Activated T-cell treated with anti-CD3 and anti-CD28 coated beads, Interleukin-2, amount 50 U/mL, for 4 hours (primary cell): ENCODE data around the gene DLK1. TPM values are rescaled to one million over a fixed set of nuclear protein-coding genes. Genes with fewer than 3 reads are reported as not detected.

Experiments used
- ATAC-seq, 2 donors: fragments of 200-7000 bp; cut with Tn5 transposase; one replicate each; pipeline ENCODE4 v1.10.0; 2021
- DNase-seq: peaks from one replicate; pipeline ENCODE4 v3.0.0-alpha.2; 2020
- H3K27me3 Mint-ChIP-seq: one replicate; pipeline ENCODE4 v1.8.0; 2021; ENCODE audit warnings: low read depth, mixed read lengths
- H3K36me3 Mint-ChIP-seq: one replicate; pipeline ENCODE4 v1.8.0; 2022; ENCODE audit warnings: mixed read lengths; ENCODE audit not compliant: insufficient read depth
- H3K4me1 Mint-ChIP-seq: one replicate; pipeline ENCODE4 v1.8.0; 2021; ENCODE audit warnings: low read depth, mixed read lengths
- H3K4me3 Mint-ChIP-seq: one replicate; pipeline ENCODE4 v1.8.0; 2021; ENCODE audit warnings: mild to moderate bottlenecking, moderate library complexity, mixed read lengths
- H3K9me3 Mint-ChIP-seq: one replicate; pipeline ENCODE4 v1.8.0; 2021; ENCODE audit warnings: mixed read lengths
- total RNA-seq, 3 donors: library from RNA; stranded (reverse); gene quantifications; one replicate each; pipeline ENCODE4 v1.2.1, GENCODE V29; 2021

Gene DLK1
- total RNA-seq, 3 donors from 2014 or later = 0.63 to 0.68 (median 0.63) TPM

DNA sequence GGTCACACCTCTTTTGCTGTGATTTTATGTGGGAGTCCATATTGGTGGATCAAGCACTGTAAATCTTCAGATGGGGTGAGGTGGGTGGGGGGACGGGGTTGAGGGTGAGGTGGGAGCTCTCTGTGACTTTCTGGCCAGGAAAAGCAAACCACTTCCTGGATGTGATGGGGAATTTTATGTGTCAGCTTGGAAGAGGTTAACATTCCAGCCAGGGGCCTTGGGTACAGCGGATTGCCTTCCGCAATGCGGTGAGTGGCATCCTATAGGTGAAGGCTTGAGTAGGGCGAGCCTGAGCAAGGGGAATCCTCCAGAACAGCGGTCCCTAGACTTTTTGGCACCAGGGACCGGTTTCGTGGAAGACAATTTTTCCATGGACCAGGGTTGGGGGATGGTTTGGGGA is 36.2 kb downstream of the DLK1 start:
- Mint-ChIP-seq H3K27me3 (peaks cover 5% of the 10 kb centered on the region), H3K4me1 (no peaks in the 10 kb centered on the region), H3K9me3 (no peaks in the 10 kb centered on the region), H3K4me3 (no peak overlapping the region), H3K36me3 (no peaks in the 10 kb centered on the region)
- DNase-seq (no peak), ATAC-seq (no peak)

DNA sequence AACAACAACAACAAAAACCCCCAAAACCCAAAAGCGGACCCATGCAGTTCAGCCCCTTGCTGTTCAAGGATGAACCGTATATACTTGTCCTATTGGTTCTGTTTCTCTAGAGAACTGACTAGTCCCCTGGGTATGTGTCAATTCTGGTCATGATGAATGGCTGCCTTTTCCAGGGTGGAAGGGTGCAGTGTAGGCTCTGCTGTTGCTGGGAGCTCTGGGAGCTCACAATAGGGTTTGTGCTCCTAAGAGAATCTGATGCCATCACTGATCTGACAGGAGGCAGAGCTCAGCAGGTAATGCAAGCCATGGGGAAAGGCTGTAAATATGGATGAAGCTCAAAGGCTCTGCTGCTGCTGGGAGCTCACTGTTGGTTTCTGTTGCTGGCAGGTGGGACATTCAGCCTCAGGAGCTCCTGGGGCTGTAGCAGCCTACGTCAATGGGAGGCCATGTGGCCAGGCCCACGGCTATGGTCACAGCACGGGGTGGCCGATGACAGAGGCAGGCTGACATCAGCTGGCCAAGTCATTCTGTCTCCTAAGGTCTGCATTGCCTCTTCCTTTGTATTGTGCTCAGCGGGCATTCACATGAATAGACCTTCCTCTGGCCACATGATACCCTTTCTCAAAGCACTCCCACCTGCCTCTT is 37.9 kb downstream of the DLK1 start:
- Mint-ChIP-seq H3K9me3 (no peaks in the 10 kb centered on the region), H3K4me3 (no peak overlapping the region), H3K4me1 (no peaks in the 10 kb centered on the region), H3K27me3 (peaks cover 6% of the 10 kb centered on the region), H3K36me3 (no peaks in the 10 kb centered on the region)
- DNase-seq (no peak), ATAC-seq (no peak)

DNA sequence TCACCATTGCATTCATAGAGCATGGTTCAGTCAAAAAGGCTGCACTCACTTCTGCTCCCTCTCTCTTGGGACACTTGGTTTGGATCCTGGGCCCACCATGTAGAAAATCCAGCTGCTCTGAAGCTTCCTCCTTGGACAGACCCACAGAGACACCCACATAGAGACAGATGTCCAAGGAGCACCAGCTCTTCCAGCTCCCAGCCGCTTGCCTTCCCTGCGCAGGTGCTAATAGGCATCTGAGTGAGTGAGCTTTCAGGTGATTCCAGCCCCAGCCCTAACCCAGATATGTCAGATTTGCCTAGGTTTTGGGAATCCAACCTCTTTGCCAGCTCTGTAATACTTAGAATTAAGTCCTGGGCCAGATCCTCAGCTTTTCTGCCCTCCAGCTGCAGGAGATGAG is 38.6 kb downstream of the DLK1 start:
- Mint-ChIP-seq H3K9me3 (no peaks in the 10 kb centered on the region), H3K4me1 (no peaks in the 10 kb centered on the region), H3K36me3 (no peaks in the 10 kb centered on the region), H3K27me3 (peaks cover 6% of the 10 kb centered on the region), H3K4me3 (no peak overlapping the region)
- ATAC-seq = no peak
- no peak for DNase-seq

DNA sequence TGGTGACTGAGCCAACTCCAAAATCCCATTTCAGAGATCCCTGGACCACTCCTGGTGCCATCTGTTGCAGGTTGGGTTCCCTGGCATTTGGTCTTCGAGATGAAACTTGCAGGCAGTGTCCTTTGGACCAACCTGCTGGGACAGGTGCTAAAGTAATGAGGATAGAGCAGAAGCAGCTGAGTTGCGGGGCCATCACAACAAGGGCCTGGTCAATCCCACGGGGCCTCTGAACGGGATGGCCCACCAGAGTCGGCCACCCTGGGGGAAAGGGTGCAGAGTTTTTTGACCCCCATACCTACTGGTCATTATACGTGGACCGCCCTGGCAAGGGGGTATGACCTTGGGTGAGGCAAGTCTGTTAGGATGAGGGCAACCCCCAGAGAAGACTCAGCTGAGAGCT is 39.3 kb downstream of the DLK1 start:
- no peaks in the 10 kb centered on the region for H3K36me3 Mint-ChIP-seq
- H3K4me1 Mint-ChIP-seq = no peaks in the 10 kb centered on the region
- no peak for ATAC-seq
- no peaks in the 10 kb centered on the region for H3K9me3 Mint-ChIP-seq
- no peak overlapping the region for H3K4me3 Mint-ChIP-seq
- DNase-seq = no peak
- H3K27me3 Mint-ChIP-seq = peaks cover 6% of the 10 kb centered on the region

DNA sequence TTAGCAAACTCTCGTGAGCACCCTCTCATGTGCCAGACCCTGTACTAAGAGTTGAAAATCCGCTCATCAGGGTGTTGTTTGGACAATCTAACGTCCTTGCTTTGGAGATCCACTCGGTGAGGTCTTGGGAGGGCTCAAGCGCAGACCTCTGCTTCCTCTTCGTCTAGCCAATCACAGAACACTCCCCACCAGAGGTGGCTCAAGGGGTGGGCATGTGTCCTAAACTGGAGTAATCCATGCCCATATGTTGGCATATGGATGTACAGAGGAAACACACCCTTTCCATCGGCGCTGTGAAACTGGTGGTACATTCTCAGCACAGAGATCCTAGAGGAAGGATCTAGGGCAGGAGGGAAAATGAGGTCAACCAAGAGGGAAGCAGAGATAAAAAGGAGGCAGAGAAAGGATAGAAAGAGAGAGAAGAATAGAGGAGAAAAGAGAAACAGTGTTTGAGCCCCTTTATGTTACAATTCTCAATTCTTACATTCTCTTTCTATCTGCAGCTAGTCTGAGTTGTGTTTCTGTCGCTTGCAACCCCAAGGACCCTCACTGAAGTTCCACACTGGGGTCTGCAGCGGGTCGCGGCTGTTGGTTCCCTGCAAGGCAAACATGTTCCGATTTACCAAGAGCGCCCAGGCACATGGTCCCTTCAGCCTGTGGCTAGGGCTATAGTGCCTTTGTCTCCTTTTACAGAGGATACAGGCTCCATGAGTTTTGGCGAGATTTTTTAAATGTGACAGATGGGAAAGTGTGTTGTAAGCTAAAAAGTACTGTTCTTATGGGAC is 40.5 kb downstream of the DLK1 start:
- Mint-ChIP-seq H3K27me3 (peaks cover 9% of the 10 kb centered on the region), H3K4me3 (no peak overlapping the region), H3K9me3 (no peaks in the 10 kb centered on the region), H3K4me1 (no peaks in the 10 kb centered on the region), H3K36me3 (no peaks in the 10 kb centered on the region)
- no peak for ATAC-seq
- DNase-seq = no peak

DNA sequence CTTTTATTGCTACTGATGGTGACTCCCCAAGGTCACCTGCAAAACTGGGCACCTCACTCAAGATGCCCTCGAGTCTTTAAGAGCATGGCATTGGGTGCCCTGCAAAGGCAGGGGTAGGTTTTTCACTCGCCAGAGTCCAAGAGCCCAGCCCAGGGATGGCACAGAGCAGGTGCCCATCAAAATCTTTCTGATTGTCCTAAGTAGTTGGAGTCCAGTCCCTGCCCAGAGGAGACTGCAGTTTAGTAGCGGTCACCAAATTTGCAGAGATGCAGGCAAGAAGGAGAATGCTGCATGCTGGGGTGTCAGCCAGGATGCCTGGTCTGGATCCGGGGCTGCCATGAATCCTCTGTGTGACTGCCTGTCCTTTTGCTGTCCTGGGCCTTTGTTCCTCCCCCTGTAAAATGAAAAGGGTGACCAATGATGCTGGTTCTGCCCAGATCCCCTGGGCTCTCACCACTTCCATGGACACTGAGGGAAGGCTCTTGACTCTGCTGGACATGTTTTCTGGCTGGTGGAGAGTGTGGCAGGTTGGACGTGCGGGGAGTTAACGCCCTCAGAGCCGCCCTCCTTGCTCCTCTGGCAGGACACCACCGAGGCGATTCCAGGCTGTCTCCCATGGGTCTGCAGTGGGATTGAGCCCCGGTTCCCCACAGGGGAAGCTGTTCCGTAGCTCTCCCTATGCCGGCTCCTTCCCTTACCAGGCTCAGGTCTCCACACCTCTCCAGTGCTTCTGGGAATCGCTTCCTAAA is 41.3 kb downstream of the DLK1 start:
- H3K4me3 Mint-ChIP-seq = no peak overlapping the region
- H3K4me1 Mint-ChIP-seq = no peaks in the 10 kb centered on the region
- no peaks in the 10 kb centered on the region for H3K9me3 Mint-ChIP-seq
- ATAC-seq (no peak), DNase-seq (no peak)
- H3K27me3 Mint-ChIP-seq = peaks cover 10% of the 10 kb centered on the region
- H3K36me3 Mint-ChIP-seq = no peaks in the 10 kb centered on the region

DNA sequence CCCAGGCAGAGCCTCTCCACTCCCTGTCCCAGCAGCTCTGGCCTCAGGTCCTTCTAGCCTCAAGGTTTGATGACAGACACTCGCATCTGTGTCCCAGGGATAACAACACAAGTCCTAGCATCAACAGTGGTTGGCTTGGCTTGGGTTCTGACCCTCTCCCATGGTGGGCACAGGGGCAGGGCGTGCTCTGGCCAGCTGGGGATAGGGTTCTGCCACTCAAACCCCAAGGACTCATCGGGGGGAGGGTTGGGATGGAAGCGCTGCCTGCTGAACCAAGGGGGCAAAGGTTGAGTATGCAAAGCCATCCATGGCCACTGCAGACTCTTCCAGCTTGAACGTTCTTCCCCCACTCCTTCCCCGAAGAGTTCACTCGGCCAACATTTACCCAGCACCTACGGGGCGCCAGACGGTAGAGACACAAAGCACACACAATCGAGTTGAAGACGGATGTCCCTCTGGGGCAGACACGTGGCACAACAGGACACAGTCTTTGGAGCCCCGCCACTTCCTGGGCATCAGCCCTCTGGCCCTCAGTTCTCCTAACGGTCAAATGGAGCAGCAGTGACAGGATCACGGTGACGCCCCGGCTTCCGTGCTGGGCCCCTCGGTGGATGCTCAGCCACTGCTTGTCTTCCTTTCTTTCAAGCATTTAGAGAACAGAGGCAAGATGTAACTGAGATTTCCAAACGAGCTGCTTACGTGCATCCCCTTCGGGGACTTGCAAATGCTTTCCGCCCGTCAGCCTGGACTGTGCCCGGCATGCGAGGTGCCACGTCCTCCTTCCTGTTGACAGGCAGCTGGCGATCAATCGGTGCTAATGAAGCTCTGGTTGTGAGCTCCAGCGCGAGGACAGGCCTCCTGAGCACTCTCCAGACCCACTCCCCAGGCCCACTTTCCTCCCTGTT is 42.6 kb downstream of the DLK1 start:
- Mint-ChIP-seq H3K4me1 (no peaks in the 10 kb centered on the region), H3K27me3 (peaks cover 12% of the 10 kb centered on the region), H3K4me3 (no peak overlapping the region), H3K9me3 (no peaks in the 10 kb centered on the region), H3K36me3 (no peaks in the 10 kb centered on the region)
- DNase-seq (no peak), ATAC-seq (no peak)

DNA sequence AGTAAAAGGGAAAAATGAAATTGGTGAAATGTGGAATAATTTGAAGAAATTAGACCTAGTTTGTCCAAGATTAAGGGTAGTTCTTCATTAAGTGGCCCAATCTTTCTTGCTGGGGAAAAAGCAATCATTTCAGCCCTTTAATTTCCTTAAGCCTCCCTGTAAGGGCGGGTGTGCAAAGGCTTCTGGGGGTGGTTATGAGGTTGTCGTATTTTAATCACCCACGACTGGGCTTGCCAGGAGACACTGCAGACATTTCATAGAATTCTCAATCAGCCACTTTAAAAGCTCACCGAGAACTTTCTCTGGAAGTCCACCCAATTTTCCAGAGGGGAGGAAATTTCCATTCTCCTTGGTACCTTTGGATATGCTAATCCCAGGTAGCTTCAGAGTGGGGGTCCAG is 43.4 kb downstream of the DLK1 start:
- Mint-ChIP-seq H3K9me3 (no peaks in the 10 kb centered on the region), H3K36me3 (no peaks in the 10 kb centered on the region), H3K27me3 (peaks cover 12% of the 10 kb centered on the region), H3K4me1 (no peaks in the 10 kb centered on the region), H3K4me3 (no peak overlapping the region)
- no peak for ATAC-seq
- no peak for DNase-seq

DNA sequence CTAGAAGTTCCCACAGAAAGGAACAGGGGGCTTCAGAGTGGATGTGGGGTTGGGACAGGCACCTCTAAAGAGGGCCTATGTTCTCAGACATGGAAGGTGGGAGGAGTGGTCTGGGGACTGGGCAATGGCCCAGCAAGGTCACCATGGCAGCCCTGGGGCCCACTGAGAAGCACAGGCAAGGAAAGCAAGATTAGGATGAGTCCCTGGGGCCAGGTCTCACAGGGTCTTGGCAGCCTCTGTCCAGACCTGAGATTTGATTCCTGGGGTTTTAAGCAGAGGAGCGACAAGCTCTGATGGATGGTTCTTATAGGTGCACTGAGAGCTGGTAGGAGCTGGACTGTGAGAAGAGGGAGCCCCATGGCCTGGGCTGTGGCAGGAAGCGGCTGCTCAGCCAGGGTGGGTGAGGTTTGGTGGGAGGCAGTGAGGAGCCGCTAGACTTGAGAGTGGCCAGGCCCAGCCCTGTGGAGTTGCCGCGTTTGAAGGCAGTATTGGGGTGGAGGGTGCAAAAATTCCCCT is 44.0 kb downstream of the DLK1 start:
- H3K4me1 Mint-ChIP-seq = no peaks in the 10 kb centered on the region
- H3K4me3 Mint-ChIP-seq = no peak overlapping the region
- ATAC-seq (no peak), DNase-seq (no peak)
- H3K27me3 Mint-ChIP-seq = peaks cover 12% of the 10 kb centered on the region
- H3K9me3 Mint-ChIP-seq = no peaks in the 10 kb centered on the region
- H3K36me3 Mint-ChIP-seq = no peaks in the 10 kb centered on the region

DNA sequence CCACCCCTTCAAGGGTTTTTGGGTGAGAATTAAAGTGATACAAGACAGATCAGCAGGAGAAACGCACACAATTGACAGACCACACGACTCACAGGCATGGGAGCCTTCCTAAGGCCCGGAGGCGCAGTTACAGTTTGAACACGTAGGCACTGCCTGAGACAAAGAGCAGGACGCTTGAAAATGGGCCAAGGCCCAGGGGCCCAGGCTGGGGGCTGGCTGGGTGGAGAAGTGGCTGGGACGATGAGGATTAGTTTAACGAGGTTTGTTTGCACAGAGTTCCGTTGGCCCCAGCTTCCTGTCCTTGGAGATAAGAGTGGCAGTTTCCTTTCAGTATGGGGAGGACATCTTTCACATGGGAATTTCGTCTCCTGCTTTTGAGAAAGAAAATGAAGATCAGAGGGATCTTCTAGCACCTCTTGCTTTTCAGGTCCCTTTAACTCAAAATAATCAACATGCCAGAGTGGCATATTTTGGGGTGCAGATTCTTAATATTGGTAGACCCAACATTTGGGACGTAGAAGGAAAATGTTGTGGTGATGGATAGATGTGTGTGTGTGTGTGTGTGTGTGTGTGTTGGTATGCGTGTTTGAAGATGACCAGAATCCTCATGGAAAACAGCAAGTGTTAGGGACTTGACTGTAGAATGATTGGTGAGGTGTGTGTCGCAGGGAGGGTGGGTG is 44.6 kb downstream of the DLK1 start:
- Mint-ChIP-seq H3K4me1 (no peaks in the 10 kb centered on the region), H3K9me3 (no peaks in the 10 kb centered on the region), H3K27me3 (peaks cover 11% of the 10 kb centered on the region), H3K36me3 (no peaks in the 10 kb centered on the region), H3K4me3 (no peak overlapping the region)
- no peak for DNase-seq
- ATAC-seq = no peak

DNA sequence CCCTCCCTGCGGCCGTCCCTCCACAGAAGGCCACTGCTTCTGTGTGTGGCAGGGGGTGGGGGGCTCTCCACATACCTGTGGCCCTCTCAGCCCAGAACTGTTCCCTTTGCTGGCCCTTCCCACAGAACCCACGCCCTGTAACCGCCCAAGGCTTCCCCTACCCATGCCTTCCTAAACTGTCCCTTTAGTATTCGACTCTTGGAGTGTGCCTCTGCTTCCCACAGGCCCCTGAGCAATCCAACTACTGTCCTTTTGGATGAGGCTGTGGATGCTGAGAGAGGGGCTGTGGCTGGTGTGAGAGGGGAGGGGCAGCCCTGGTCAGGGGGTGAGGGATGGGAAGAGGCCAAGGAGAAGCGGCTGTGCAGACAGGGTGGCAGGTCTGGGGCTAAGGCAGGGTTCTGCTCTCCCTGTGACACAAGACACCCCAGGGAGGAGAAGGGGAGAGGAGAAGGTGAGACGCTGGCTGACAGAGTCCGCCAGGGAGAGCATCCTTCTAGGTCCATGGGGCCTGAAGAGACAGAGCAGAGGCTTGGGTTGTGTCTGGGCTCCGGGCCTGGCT is 46.0 kb downstream of the DLK1 start:
- DNase-seq (no peak), ATAC-seq (no peak)
- H3K36me3 Mint-ChIP-seq = no peaks in the 10 kb centered on the region
- peaks cover 11% of the 10 kb centered on the region for H3K27me3 Mint-ChIP-seq
- no peaks in the 10 kb centered on the region for H3K9me3 Mint-ChIP-seq
- H3K4me1 Mint-ChIP-seq = no peaks in the 10 kb centered on the region
- H3K4me3 Mint-ChIP-seq = no peak overlapping the region

DNA sequence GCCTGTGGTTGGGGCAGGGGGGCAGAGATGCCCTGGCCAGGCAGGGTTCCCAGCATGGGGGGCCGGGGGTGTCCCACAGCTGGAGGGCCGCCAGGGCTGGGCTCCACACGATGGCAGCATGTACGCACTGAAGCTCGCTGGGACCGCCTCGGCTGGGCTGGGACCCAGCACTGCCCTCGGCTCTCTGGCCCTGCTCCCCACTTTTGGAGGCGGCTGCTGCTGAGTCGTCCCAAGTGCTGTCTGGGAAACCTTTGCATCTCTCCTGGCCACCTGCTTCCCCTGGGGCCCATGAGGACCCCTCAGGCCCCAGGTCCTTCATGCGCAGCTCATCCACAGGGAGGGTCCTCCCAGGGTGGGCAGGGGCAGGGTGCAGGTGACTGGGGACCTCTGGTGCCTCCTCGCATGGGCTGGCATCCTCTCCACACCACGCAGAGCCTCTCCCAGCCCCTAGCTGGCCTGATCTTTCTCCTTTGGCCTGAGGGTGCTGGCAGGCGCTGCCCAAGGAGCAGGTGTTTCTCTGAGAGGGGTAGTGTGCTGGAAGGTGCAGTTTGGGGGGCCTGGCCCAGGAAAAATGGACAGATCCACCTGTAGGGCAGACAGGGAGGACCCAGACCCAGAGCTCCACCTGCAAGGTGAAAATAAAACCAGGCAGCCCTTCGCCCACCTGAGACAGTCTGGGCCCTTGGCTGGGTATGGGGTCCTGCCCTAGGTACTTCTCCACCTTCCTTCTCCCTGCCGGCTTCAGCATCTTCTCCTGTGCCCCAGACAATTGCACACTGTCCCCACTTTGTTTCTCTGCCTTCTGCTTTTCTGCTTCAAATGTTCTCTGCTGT is 46.9 kb downstream of the DLK1 start:
- no peaks in the 10 kb centered on the region for H3K36me3 Mint-ChIP-seq

DNA sequence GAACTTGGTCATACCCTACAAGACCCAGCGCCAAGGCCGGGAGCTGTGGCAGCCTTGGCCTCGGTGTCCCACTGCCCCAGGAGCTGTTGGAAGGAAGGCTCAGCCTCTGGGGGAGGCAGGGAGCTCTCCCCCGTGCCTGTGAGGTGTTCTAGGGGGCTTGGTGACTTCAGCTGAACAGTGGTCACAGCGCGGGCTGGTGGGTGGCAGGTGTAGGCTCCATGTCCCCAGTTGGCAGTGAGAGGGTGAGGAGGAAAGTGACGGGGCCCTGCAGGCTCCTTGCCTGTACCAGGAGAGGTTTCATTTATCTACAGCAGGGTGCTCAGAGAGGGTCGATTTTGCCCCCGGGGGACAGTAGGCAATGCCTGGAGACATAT is 47.5 kb downstream of the DLK1 start:
- peaks cover 8% of the 10 kb centered on the region for H3K27me3 Mint-ChIP-seq
- H3K9me3 Mint-ChIP-seq = no peaks in the 10 kb centered on the region
- H3K4me3 Mint-ChIP-seq = no peak overlapping the region
- DNase-seq (no peak), ATAC-seq (no peak)
- H3K4me1 Mint-ChIP-seq = no peaks in the 10 kb centered on the region
- H3K36me3 Mint-ChIP-seq = no peaks in the 10 kb centered on the region

More for the DNA sequence above, 46.9 kb downstream of the DLK1 start:
- Mint-ChIP-seq H3K9me3 (no peaks in the 10 kb centered on the region), H3K4me1 (no peaks in the 10 kb centered on the region), H3K4me3 (no peak overlapping the region), H3K27me3 (peaks cover 11% of the 10 kb centered on the region)
- no peak for DNase-seq
- ATAC-seq = no peak
